ENCODE results near the gene ARID3A. TPM values are rescaled to one million over a fixed set of nuclear protein-coding genes. Genes with fewer than 3 reads are reported as not detected.

The ARID3A gene
- total and polyA plus RNA-seq, 2 of the 8 experiments (the other 6 are each of a cell fraction or from before 2014, with no cell fraction given) = 40.5 to 77.4 TPM

DNA sequence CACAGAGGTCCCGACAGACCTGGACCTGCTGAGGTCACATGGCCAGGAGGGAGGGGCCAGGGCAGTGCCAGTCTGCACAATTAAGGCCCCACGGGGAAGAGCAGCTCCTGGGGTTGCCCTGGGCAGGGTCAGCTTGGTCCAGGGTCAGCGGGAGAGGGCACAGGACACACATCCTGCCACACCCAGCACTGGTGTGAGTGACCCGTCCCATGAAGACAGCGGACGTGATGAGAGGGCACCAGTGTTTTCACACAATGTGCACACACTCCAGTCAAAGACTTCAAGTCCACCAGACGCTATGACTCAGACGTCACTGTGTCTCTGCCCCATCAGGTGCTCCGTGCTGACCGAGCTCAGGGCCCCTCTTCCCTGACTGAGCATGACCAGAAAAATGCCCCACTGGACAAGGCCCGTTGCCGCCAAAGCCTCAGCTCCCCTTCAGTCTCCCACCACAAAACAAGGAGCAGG is 90.8 kb downstream of the ARID3A start (continued):
- TF ChIP-seq, protein P1, sequence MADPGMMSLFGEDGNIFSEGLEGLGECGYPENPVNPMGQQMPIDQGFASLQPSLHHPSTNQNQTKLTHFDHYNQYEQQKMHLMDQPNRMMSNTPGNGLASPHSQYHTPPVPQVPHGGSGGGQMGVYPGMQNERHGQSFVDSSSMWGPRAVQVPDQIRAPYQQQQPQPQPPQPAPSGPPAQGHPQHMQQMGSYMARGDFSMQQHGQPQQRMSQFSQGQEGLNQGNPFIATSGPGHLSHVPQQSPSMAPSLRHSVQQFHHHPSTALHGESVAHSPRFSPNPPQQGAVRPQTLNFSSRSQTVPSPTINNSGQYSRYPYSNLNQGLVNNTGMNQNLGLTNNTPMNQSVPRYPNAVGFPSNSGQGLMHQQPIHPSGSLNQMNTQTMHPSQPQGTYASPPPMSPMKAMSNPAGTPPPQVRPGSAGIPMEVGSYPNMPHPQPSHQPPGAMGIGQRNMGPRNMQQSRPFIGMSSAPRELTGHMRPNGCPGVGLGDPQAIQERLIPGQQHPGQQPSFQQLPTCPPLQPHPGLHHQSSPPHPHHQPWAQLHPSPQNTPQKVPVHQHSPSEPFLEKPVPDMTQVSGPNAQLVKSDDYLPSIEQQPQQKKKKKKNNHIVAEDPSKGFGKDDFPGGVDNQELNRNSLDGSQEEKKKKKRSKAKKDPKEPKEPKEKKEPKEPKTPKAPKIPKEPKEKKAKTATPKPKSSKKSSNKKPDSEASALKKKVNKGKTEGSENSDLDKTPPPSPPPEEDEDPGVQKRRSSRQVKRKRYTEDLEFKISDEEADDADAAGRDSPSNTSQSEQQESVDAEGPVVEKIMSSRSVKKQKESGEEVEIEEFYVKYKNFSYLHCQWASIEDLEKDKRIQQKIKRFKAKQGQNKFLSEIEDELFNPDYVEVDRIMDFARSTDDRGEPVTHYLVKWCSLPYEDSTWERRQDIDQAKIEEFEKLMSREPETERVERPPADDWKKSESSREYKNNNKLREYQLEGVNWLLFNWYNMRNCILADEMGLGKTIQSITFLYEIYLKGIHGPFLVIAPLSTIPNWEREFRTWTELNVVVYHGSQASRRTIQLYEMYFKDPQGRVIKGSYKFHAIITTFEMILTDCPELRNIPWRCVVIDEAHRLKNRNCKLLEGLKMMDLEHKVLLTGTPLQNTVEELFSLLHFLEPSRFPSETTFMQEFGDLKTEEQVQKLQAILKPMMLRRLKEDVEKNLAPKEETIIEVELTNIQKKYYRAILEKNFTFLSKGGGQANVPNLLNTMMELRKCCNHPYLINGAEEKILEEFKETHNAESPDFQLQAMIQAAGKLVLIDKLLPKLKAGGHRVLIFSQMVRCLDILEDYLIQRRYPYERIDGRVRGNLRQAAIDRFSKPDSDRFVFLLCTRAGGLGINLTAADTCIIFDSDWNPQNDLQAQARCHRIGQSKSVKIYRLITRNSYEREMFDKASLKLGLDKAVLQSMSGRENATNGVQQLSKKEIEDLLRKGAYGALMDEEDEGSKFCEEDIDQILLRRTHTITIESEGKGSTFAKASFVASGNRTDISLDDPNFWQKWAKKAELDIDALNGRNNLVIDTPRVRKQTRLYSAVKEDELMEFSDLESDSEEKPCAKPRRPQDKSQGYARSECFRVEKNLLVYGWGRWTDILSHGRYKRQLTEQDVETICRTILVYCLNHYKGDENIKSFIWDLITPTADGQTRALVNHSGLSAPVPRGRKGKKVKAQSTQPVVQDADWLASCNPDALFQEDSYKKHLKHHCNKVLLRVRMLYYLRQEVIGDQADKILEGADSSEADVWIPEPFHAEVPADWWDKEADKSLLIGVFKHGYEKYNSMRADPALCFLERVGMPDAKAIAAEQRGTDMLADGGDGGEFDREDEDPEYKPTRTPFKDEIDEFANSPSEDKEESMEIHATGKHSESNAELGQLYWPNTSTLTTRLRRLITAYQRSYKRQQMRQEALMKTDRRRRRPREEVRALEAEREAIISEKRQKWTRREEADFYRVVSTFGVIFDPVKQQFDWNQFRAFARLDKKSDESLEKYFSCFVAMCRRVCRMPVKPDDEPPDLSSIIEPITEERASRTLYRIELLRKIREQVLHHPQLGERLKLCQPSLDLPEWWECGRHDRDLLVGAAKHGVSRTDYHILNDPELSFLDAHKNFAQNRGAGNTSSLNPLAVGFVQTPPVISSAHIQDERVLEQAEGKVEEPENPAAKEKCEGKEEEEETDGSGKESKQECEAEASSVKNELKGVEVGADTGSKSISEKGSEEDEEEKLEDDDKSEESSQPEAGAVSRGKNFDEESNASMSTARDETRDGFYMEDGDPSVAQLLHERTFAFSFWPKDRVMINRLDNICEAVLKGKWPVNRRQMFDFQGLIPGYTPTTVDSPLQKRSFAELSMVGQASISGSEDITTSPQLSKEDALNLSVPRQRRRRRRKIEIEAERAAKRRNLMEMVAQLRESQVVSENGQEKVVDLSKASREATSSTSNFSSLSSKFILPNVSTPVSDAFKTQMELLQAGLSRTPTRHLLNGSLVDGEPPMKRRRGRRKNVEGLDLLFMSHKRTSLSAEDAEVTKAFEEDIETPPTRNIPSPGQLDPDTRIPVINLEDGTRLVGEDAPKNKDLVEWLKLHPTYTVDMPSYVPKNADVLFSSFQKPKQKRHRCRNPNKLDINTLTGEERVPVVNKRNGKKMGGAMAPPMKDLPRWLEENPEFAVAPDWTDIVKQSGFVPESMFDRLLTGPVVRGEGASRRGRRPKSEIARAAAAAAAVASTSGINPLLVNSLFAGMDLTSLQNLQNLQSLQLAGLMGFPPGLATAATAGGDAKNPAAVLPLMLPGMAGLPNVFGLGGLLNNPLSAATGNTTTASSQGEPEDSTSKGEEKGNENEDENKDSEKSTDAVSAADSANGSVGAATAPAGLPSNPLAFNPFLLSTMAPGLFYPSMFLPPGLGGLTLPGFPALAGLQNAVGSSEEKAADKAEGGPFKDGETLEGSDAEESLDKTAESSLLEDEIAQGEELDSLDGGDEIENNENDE (IDR thresholded peaks at IDR 0.05; ENCODE audit: insufficient replicate concordance, low read length) = no peak
- 0 out of 2 replicates have a peak, but pooled peaks have one; percentile 3 for TF ChIP-seq USF2 (IDR thresholded peaks at IDR 0.05; ENCODE audit: low read length)
